Colonic mucosa (tissue), 4 donors: Measurements from ENCODE around the gene BRD3. TPM values are rescaled to one million over a fixed set of nuclear protein-coding genes. Genes with fewer than 3 reads are reported as not detected.

Source experiments
- DNase-seq: peaks from one replicate; pipeline ENCODE4 v3.0.0-alpha.2; 2020
- H3K27ac ChIP-seq: fragments of 200-600 bp; one replicate; pipeline ENCODE4 v1.8.0; 2021
- H3K27me3 ChIP-seq: fragments of 200-600 bp; one replicate; pipeline ENCODE4 v1.8.0; 2021
- H3K36me3 ChIP-seq: fragments of 200-600 bp; one replicate; pipeline ENCODE4 v1.8.0; 2021
- H3K4me1 ChIP-seq: fragments of 200-600 bp; one replicate; pipeline ENCODE4 v1.8.0; 2021; ENCODE audit warnings: mild to moderate bottlenecking
- H3K4me3 ChIP-seq: fragments of 200-600 bp; one replicate; pipeline ENCODE4 v1.8.0; 2021
- H3K9ac ChIP-seq, 2 donors: one replicate each; pipeline ENCODE4 v1.7.0; 2013; ENCODE audit warnings: control low read depth in 2 of 2, low read depth in 2 of 2, low read length in 2 of 2
- H3K9me3 ChIP-seq: fragments of 200-600 bp; one replicate; pipeline ENCODE4 v1.8.0; 2021
- intact Hi-C: fragments of 100-400 bp; cut with DNase I; formaldehyde crosslinking; loops from one replicate; pipeline ENCODE4 v1.14.1; 2022
- total RNA-seq, 2 donors: library from RNA; stranded (reverse); fragmentation: NEBNext Ultra II Directional in 1 of 2; extraction: Animal tissue kit (Norgen Biotek cat#: 25700) in 1 of 2; gene quantifications; one replicate each; pipeline ENCODE4 v1.2.1, GENCODE V29; 2021
- TF ChIP-seq, protein P1 (sequence below): fragments of 200-600 bp; IDR thresholded peaks from one replicate; pipeline ENCODE4 v1.8.0; 2022; ENCODE audit warnings: antibody characterized with exemption, mild to moderate bottlenecking
- donor health status: healthy.
- donor health status: DM: no; HTN: no; CAD: no.
- donor health status: DM: no; HTN: no; CAD: no.

The BRD3 gene
- total RNA-seq, 2 donors from 2014 or later = 26.8 to 50.9 TPM

DNA sequence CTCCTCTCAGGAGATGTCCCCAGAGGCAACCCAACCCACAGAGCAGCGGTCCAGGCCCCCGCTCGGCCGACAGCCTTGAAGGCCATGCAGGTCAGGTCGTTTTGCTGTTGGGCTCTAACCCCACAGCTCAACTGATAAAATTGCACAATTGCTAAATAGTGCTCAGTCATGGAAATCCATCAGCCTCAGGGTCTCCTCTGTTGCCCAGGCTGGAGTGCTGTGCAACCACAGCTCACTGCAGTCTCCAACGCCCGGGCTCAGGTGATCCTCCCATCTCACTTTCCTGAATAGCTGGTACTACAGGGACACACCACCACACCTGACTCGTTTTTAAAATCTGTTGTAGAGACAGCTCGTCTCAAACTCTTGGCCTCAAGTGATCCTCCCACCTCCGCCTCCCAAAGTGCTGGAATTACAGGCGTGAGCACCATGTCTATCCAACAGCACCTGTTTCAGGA, 24.3 kb downstream of the BRD3 start:
- intact Hi-C loops = no loop called here

DNA sequence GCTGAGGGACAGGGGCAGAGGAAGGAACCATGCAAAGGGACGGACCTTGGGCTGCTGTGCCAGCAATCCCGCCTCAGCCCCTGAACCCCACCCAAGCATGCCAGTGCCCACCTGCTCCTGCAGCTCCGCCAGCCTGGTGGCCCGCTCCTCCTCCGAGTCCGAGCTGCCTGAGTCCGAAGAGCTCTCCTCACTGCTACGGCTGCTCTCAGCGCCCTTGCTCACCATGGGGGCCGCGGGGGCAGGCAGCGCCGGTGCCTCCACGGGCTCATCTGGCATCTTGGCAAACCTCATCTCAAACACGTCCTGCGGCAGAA, 26.2 kb downstream of the BRD3 start:
- H3K9me3 ChIP-seq = no peaks in the 10 kb centered on the region
- no peaks in the 10 kb centered on the region for H3K27me3 ChIP-seq
- H3K27ac ChIP-seq = no peak overlapping the region
- TF ChIP-seq, protein P1, sequence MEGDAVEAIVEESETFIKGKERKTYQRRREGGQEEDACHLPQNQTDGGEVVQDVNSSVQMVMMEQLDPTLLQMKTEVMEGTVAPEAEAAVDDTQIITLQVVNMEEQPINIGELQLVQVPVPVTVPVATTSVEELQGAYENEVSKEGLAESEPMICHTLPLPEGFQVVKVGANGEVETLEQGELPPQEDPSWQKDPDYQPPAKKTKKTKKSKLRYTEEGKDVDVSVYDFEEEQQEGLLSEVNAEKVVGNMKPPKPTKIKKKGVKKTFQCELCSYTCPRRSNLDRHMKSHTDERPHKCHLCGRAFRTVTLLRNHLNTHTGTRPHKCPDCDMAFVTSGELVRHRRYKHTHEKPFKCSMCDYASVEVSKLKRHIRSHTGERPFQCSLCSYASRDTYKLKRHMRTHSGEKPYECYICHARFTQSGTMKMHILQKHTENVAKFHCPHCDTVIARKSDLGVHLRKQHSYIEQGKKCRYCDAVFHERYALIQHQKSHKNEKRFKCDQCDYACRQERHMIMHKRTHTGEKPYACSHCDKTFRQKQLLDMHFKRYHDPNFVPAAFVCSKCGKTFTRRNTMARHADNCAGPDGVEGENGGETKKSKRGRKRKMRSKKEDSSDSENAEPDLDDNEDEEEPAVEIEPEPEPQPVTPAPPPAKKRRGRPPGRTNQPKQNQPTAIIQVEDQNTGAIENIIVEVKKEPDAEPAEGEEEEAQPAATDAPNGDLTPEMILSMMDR = no peak
- H3K36me3 ChIP-seq = no peaks in the 10 kb centered on the region
- no peak overlapping the region for H3K4me3 ChIP-seq
- intact Hi-C loops = no loop called here
- H3K4me1 ChIP-seq = peaks cover 4% of the 10 kb centered on the region
- DNase-seq = no peak
- H3K9ac ChIP-seq = no peak overlapping the region

More for the DNA sequence above, 24.3 kb downstream of the BRD3 start:
- Histone ChIP-seq H3K9me3 (no peaks in the 10 kb centered on the region), H3K27me3 (no peaks in the 10 kb centered on the region), H3K4me1 (peaks cover 4% of the 10 kb centered on the region), H3K4me3 (no peak overlapping the region), H3K27ac (no peak overlapping the region), H3K9ac (no peak overlapping the region), H3K36me3 (peaks cover 8% of the 10 kb centered on the region)
- TF ChIP-seq, protein P1 = no peak
- DNase-seq = no peak

DNA sequence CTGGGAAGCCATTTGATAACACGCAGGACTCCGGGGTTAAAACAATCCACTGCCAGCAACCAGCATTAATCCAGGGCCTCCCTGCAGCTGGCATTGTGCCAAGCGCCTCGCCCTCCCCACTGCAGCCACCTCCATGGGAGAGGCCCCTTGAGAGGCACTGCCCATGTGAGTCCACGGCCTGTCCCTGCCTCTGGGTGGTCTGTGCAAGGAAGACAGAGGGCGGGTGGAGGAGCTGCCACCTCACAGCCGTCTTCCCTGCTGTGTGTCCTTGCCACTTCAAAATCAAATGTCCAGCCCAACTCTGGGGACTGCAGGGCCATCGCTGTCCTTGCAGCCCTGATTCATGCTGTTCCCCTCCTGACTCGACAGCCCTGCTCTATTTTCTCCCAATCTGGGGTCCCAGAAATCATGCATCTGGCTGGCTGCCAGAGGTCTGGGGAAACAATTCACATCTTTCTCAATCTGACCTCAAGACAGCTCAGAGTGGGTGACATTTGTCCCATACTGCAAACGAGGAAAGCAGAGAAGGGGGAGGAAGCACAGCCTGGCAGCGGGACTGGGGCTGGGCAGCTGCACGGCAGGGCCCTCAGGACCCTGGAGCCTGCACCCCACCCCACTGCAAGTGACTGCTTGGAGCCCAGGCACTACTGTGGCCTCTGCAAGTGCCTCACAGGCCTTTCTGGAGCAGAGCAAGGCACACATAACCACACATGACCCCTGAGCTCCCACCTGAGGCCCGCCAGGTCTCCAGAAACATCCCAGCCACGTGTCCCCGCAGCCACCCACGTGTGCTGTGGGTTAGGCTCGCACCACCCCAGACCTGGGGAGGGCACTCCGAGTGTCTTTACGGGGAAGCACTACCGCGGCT, 26.8 kb downstream of the BRD3 start:
- TF ChIP-seq, protein P1 = no peak
- Histone ChIP-seq H3K27ac (no peak overlapping the region), H3K27me3 (no peaks in the 10 kb centered on the region), H3K9ac (no peak overlapping the region), H3K4me1 (peaks cover 4% of the 10 kb centered on the region), H3K9me3 (no peaks in the 10 kb centered on the region), H3K4me3 (no peak overlapping the region), H3K36me3 (no peaks in the 10 kb centered on the region)
- intact Hi-C loops = no loop called here
- no peak for DNase-seq

DNA sequence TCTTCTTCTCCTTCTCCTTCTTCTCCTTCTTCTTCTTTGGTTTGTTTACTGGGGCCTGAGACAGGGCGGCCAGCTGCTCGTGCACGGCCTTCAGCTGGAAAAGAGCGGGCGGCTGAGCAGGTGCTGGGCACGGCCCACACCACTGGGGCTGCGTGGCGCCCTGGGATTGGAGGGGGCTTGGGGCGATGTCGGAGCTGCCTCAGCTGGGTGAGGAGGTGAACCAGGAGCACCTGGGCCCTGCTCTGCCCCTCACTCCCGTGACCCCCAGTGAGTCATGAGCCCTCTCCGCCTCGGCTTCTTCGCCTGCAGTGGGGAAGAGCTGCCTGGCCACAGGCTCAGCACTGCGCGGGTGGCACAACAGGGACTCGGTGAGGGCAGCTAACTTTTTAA, 27.7 kb downstream of the BRD3 start:
- Histone ChIP-seq H3K36me3 (no peaks in the 10 kb centered on the region), H3K27ac (no peak overlapping the region), H3K27me3 (no peaks in the 10 kb centered on the region), H3K9me3 (no peaks in the 10 kb centered on the region), H3K4me1 (peaks cover 4% of the 10 kb centered on the region), H3K4me3 (no peak overlapping the region), H3K9ac (no peak overlapping the region)
- no peak for DNase-seq
- TF ChIP-seq, protein P1 = no peak
- intact Hi-C loops = no loop called here

DNA sequence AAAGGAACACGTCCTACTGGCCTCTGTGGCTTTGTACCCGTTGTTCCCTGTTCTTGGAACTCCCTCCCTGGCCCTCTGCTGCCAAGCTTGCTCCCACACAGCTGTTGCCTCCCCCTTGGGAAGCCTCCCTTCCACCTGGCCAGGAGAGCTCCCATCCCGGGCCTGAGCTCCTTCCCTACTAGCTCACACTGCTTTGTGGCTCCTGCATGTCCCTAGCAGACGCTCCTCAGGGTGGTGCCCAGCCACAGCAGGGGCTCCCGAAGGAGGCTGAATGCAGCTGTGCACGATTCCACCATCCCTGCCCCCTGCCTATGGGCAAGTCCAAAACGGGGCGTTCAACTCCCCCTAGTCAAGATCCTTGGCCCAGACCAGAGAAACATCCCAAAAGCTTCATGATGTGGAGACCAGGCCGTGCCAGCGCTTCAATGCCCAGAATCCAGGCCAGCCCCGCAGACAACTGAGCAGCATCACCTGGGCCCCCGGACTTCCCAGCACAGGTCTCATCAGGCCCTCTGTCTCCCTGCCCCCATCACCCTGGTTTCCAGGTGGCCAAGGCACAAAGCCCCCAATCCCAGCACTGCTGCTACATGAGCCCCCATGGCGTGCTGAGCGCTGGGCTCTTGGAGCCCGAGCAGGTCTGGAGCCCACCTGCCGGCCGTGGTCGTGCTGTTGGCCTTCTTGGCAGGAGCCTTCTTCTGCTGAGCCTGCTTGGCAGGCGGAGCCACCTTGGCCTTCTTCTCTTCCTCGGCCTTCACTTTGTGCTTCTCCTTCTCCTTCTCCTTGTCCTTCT, 28.2 kb downstream of the BRD3 start:
- H3K27ac ChIP-seq = no peak overlapping the region
- no peak overlapping the region for H3K4me3 ChIP-seq
- intact Hi-C loops = no loop called here
- TF ChIP-seq, protein P1 = no peak
- H3K36me3 ChIP-seq = peaks cover 3% of the 10 kb centered on the region
- peaks cover 4% of the 10 kb centered on the region for H3K4me1 ChIP-seq
- no peak overlapping the region for H3K9ac ChIP-seq
- H3K9me3 ChIP-seq = no peaks in the 10 kb centered on the region
- DNase-seq = no peak
- no peaks in the 10 kb centered on the region for H3K27me3 ChIP-seq
